Skin of body (tissue), 2 donors: Measurements from ENCODE around the gene RFK. TPM values are rescaled to one million over a fixed set of nuclear protein-coding genes. Genes with fewer than 3 reads are reported as not detected.
"Not testable (repeated sequence)": the region's sequence is repeated elsewhere in the genome, so short reads cannot be mapped to it uniquely, and the experiment has no call there.

Source experiments
- DNase-seq: peaks from one replicate; lab custom pipeline; 2025; lab: John Stamatoyannopoulos, UW
- total RNA-seq: library from RNA; depleted of rRNA; stranded (reverse); fragments of >200 nt; gene quantifications from one replicate; pipeline ENCODE4 v1.2.3, GENCODE V29; 2014

RFK gene
- 15.3 TPM for total RNA-seq

GRCh38 chr9:76394195-76394959 lies at the start of gene RFK:
TSS of gene RFK (minus strand) at chr9:76394426. CDS start at chr9:76394171, 255 bp downstream.
- DNase-seq = peak; percentile 93

- no peak for DNase-seq
Observed at GRCh38 chr9:76443887-76444286, 49.7 kb upstream of the RFK start.

DNA sequence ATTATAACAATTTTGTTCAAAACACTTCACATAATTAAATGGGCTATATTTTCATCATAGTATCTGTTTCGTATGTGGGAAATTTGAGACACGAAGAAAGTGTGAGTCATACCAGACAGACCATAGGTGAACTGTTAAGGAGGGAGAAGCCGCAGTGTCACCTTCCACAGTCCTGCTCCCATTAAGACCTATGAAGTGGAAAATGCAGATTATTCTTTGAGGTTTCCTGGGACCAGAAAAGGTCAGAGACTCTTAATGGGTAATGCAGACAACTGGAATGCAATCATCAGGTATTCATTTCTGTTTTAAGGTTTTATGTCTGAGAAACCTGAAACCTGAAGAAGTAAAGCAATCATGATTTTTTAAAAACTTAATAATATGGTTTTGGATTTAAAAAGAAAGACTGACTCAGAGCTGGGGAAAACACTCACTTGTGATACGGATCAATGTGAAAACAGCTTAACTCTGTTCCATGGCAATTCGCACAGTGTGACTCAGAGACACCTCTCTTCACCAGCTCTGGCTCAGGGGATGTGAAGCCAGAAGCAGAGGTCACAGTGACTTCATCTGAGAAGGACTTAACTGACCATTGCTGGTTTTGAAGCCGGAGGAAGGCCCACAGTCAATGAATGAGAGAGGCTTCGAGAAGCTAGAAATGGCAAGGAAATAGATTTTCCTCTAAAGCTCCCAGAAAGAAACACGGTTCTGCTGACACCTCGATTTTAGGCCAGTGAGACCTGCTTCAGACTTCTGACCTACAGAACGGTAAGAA lies 47.5 kb upstream of the RFK start:
- no peak for DNase-seq

DNA sequence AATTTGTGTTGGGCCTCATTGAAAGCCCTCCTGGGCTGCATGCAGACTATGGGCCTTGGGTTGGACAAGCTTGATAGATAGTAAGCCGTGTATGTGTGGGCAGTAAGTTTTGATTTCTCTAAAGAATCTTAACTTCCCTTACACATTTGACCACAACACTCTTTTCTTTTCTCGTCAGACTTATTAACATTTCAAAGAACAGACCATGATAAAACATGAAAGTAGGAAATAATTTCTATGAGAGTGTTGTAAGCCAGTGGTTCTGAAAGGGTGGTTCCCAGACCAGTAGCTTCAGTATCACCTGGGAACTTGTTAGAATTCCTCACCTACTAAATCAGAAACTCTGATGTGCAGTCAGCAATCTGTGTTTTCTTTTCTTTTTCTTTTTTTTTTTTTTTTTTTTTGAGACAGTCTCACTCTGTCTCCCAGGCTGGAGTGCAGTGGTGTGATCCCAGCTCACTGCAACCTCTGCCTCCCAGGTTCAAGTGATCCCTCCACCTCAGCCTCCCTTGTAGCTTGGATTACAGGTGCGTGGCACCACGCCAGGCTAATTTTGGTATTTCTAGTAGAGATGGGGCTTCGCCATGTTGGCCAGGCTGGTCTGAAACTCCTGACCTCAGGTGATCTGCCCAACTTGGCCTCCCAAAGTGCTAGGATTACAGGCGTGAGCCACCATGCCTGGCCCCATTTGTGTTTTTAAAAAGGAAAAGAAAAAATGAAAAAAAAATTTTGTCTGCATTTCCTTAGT lies 44.8 kb upstream of the RFK start:
- no peak for DNase-seq

DNA sequence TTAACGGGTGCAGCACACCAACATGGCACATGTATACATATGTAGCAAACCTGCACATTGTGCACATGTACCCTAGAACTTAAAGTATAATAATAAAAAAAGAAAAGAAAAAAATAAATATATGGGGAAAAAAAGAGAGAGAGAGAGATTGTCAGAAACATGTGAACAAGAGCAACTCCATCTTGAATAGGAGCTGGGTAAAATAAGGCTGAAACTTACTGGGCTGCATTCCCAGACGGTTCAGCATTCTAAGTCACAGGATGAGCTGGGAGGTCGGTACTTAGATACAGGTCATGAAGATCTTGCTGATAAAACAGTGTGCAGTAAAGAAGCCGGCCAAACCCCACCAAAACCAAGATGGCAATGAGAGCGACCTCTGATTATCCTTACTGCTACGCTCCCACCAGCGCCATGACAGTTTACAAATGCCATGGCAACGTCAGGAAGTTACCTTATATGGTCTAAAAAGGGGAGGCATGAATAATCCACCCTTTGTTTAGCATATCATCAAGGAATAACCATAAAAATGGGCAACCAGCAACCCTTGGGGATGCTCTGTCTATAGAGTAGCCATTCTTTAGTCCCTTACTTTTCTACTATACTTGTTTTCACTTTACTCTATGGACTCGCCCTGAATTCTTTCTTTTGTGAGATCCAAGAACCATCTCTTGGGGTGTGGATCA lies 42.9 kb upstream of the RFK start:
- DNase-seq = not testable (repeated sequence)

GRCh38 chr9:76434897-76435296 lies 40.7 kb upstream of the RFK start:
- not testable (repeated sequence) for DNase-seq

DNA sequence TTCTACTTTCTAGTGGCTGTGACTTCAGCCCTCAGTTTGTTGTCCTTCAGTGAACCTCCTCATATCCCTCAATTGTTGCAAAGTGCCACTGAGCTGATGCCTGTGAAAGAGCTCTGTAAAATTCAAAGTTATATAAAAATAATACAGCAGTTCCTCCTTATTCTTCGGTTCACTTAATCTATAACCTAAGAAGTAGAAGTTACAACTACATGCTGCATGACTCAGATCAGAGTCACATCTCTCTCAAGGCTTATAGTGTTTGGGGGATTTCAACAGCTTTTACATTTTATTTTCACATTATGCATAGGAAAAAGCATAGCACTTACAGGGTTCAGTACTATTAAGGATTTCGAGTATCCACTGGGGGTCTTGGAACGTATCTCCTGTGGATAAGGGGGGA lies 39.6 kb upstream of the RFK start:
- no peak for DNase-seq

DNA sequence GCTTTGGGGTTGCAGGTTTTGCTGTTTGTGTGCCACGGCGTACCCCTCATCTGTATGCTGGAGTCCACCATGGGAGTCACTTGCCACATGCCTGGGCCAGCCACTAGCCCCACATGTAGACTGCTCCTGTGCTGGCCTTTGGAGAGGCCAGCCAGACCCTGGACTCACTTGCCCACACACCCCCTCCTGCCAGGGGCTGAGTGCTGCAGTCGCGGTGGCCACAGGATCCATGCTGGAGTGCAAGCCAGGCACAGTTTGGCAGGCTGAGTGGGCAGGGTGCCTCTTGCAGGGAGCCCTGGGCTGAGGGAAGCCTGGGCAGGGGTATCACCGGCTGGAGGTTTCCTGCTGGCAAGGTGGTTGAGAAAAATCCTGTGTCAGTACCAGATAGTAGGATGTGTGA lies 39.2 kb upstream of the RFK start:
- no peak for DNase-seq

GRCh38 chr9:76431601-76432000 lies 37.4 kb upstream of the RFK start:
- no peak for DNase-seq

- no peak for DNase-seq
Observed at GRCh38 chr9:76426807-76427419, 32.7 kb upstream of the RFK start.

DNA sequence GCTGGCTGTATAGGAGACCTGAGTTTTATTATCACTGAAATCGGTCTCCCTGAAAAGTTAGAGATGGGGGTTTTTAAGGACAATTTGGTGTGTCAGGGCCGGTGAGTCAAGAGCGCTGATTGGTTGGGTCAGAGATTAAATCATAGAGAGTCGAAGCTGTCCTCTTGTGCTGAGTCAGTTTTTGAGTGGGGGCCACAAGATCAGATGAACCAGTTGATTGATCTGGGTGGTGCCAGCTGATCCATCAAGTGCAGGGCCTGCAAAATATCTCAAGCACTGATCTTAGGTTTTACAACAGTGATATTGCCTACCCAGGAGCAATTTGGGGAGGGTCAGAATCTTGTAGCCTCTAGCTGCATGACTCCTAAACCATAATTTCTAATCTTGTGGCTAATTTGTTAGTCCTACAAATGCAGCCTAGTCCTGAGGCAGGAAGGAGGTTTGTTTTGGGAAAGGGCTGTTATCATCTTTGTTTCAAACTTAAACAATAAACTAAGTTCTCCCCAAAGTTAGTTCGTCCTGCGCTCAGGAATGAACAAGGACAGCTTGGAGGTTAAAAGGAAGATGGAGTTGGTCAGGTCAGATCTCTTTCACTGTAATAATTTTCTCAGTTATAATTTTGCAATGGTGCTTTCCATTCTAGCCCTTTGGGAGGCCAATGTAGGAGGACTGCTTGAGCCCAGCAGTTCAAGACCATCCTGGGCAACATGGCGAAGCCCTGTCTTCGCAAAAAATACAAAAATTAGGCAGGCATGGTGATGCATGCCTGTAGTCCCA lies 31.6 kb upstream of the RFK start:
- no peak for DNase-seq

- no peak for DNase-seq
Observed at GRCh38 chr9:76424491-76424890, 30.3 kb upstream of the RFK start.

GRCh38 chr9:76423216-76424177 lies 29.3 kb upstream of the RFK start:
- DNase-seq = no peak

DNA sequence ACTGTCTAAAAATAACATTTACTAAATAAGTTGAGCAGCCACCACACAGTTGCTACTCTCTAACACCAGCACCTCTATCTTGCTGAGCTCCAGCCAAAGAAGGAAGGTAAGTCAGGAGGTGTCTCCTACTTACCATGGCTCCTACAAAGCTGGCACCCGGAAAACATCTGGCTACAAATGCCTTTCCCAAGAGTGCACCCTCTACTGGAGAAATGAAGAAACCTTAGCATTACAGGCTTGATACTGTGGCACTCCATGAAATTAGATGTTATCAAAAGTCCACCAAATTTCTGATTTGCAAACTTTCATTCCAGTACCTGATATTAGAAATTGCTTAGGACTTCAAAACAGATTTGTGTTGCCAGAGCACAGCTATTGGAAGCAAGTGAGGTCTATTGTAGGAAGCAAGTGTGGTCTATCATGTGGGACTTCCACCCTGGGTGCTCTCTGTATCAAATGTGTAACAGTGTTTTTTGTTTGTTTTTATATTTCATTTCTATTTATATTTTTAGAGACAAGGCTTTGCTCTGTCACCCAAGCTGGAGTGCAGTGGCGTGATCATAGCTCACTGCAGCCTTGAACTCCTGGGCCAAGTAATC lies 25.7 kb upstream of the RFK start:
- no peak for DNase-seq

- no peak for DNase-seq
Observed at GRCh38 chr9:76417394-76417793, 23.2 kb upstream of the RFK start.

GRCh38 chr9:76415731-76416130 lies 21.5 kb upstream of the RFK start:
- DNase-seq = no peak

DNA sequence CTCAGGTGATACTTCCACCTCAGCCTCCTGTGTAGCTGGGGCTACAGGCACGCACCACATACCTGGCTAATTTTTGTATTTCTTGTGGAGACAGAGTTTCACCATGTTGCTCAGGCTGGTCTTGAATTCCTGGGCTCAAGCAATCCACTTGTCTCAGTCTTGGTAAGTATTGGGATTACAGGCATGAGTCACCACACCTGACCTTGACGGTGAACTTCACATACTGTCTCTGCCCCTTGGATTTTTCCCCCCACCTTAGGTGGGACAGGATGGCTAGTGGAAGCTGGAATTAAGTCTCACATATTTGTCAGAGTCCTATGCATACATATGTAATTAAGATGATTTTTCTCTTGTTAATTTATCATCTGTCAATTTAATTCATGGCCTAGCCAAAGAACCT lies 20.9 kb upstream of the RFK start:
- DNase-seq = no peak

DNA sequence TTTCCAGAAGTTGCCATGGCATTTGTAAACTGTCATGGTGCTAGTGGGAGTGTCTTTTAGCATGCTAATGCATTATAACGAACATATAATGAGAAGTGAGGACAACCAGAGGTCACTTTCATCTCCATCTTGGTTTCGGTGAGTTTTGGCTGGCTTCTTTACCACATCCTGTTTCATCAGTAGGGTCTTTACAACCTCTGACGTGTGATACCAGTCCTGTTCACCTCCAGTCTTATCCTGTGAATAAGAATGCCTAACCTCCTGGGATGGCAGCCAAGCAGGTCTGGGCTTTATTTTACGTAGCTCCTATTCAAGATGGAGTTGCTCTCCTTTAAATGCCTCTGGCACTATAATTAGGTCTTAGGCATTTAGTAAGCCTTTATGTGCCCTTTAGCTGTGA lies 20.4 kb upstream of the RFK start:
- DNase-seq = no peak

- no peak for DNase-seq
Observed at GRCh38 chr9:76413658-76414057, 19.4 kb upstream of the RFK start.
